ENCODE measurements around the gene LDLRAD1. TPM values are rescaled to one million over a fixed set of nuclear protein-coding genes. Genes with fewer than 3 reads are reported as not detected.
"Not testable (repeated sequence)": the region's sequence is repeated elsewhere in the genome, so short reads cannot be mapped to it uniquely, and the experiment has no call there.

LDLRAD1 gene
- total RNA-seq, 1 experiment from 2014 or later, result 0.30 TPM

- no peaks in the 10 kb centered on the region for H4K20me1 ChIP-seq (ENCODE audit: insufficient read depth)
- no peak overlapping the region for H3K4me2 ChIP-seq (ENCODE audit: low read length)
- TF ChIP-seq TCF7L2 (IDR thresholded peaks at IDR 0.05; ENCODE audit: borderline replicate concordance, extremely low read depth, insufficient read depth, insufficient read length) (no peak), ZNF274 (IDR thresholded peaks at IDR 0.05; ENCODE audit: low read depth, low read length) (no peak), CTCF (IDR thresholded peaks at IDR 0.05 in 2 of 3, conservative IDR thresholded peaks at IDR 0.05 in 1 of 3; ENCODE audit: borderline replicate concordance in 1 of 3, insufficient read depth in 1 of 3, low read depth in 2 of 3, low read length in 2 of 3) (no peak), EGR1 (IDR thresholded peaks at IDR 0.05; ENCODE audit: low read depth) (no peak), FOSL1 (IDR thresholded peaks at IDR 0.05; ENCODE audit: low read depth) (no peak), EZH2 (IDR thresholded peaks at IDR 0.05) (no peak), JUND (IDR thresholded peaks at IDR 0.05) (no peak), RAD21 (IDR thresholded peaks at IDR 0.05; ENCODE audit: low read depth) (no peak), CBX3 (IDR thresholded peaks at IDR 0.05; ENCODE audit: low read depth) (no peak), YY1 (IDR thresholded peaks at IDR 0.05; ENCODE audit: extremely low read depth, insufficient replicate concordance, low read depth, low read length) (no peak), SP1 (IDR thresholded peaks at IDR 0.05; ENCODE audit: low read depth) (no peak), EZH2phosphoT487 (IDR thresholded peaks at IDR 0.05; ENCODE audit: borderline replicate concordance) (no peak), ZFX (IDR thresholded peaks at IDR 0.05) (no peak), ZBTB33 (IDR thresholded peaks at IDR 0.05; ENCODE audit: extremely low read depth, insufficient replicate concordance, low read length) (no peak), ELF1 (IDR thresholded peaks at IDR 0.05; ENCODE audit: borderline replicate concordance, low read depth) (no peak), ATF3 (IDR thresholded peaks at IDR 0.05) (no peak)
- no peaks in the 10 kb centered on the region for H3K9me2 ChIP-seq (ENCODE audit: insufficient read depth)
- ATAC-seq (no peak), DNase-seq (ENCODE audit: low read depth, low spot score) (no peak)
- POLR2A ChIA-PET, result no interaction called here
- RAD21 ChIA-PET (ENCODE audit: low non-redundant PET in 1 of 2, low total read pairs in 2 of 2, uncharacterized antibody in 2 of 2, unreplicated experiment in 2 of 2), result no interaction called here
- H3K9me3 ChIP-seq (ENCODE audit: control insufficient read depth in 1 of 2, insufficient read depth in 1 of 2, low read depth in 1 of 2, low read length in 2 of 2), result no peaks in the 10 kb centered on the region
- CTCF ChIA-PET, result no interaction called here
- no TSS peak for BruUV-seq (replicated peaks)
- H3K4me1 ChIP-seq (ENCODE audit: control insufficient read depth in 1 of 2, insufficient read depth in 2 of 2, low read length in 2 of 2), result no peaks in the 10 kb centered on the region
- no peak overlapping the region for H3K27ac ChIP-seq (ENCODE audit: low read depth, low read length)
- H3K4me3 ChIP-seq (replicated peaks in 1 of 2; ENCODE audit: low read depth in 1 of 2, low read length in 2 of 2), result no peak overlapping the region
- H3K27me3 ChIP-seq (ENCODE audit: insufficient read depth, low read length), result no peaks in the 10 kb centered on the region
- H3K36me3 ChIP-seq (ENCODE audit: control insufficient read depth in 1 of 2, insufficient read depth in 2 of 2, low read length in 2 of 2), result no peaks in the 10 kb centered on the region
- no peak overlapping the region for H3K9ac ChIP-seq (ENCODE audit: low read length)
- intact Hi-C loops (cut with micrococcal nuclease), result no loop called here
- H3K79me2 ChIP-seq (ENCODE audit: insufficient read depth, low read length), result no peaks in the 10 kb centered on the region
- H2AFZ ChIP-seq (ENCODE audit: low read depth, low read length, poor library complexity, severe bottlenecking), result no peak overlapping the region
Measured at GRCh38 chr1:54024358-54024757, 6.4 kb upstream of the LDLRAD1 start.

GRCh38 chr1:54019562-54020176, 1.7 kb upstream of the LDLRAD1 start:
- H2AFZ ChIP-seq (ENCODE audit: low read depth, low read length, poor library complexity, severe bottlenecking); H3K9ac ChIP-seq (ENCODE audit: low read length); RAD21 ChIA-PET (ENCODE audit: low non-redundant PET in 1 of 2, low total read pairs in 2 of 2, uncharacterized antibody in 2 of 2, unreplicated experiment in 2 of 2); H3K27me3 ChIP-seq (ENCODE audit: insufficient read depth, low read length); H3K4me2 ChIP-seq (ENCODE audit: low read length); DNase-seq (ENCODE audit: low read depth, low spot score); H3K36me3 ChIP-seq (ENCODE audit: control insufficient read depth in 1 of 2, insufficient read depth in 2 of 2, low read length in 2 of 2); H3K27ac ChIP-seq (ENCODE audit: low read depth, low read length); POLR2A ChIA-PET; H3K9me3 ChIP-seq (ENCODE audit: control insufficient read depth in 1 of 2, insufficient read depth in 1 of 2, low read depth in 1 of 2, low read length in 2 of 2); CTCF ChIA-PET; H3K4me3 ChIP-seq (replicated peaks in 1 of 2; ENCODE audit: low read depth in 1 of 2, low read length in 2 of 2); BruUV-seq (replicated peaks); H4K20me1 ChIP-seq (ENCODE audit: insufficient read depth); H3K9me2 ChIP-seq (ENCODE audit: insufficient read depth); intact Hi-C loops (cut with micrococcal nuclease); ATAC-seq; H3K79me2 ChIP-seq (ENCODE audit: insufficient read depth, low read length): not testable (repeated sequence)
- peaks cover 36 to 38% of the 10 kb centered on the region in 2 experiments for H3K4me1 ChIP-seq (ENCODE audit: control insufficient read depth in 1 of 2, insufficient read depth in 2 of 2, low read length in 2 of 2)

Measured in HCT116 (cell line).